GM19438 (cell line): ENCODE results near the gene SARS2.
"Not testable (repeated sequence)": the region's sequence is repeated elsewhere in the genome, so short reads cannot be mapped to it uniquely, and the experiment has no call there.

Source experiments
- ATAC-seq: cut with Tn5 transposase; IDR thresholded peaks from one replicate; pipeline ENCODE4 v1.9.1; 2021; ENCODE audit warnings: low read depth; ENCODE audit not compliant: unreplicated experiment

Gene SARS2

GRCh38 chr19:38898788-38899446, 31.6 kb downstream of the SARS2 start:
- no peak for ATAC-seq

GRCh38 chr19:38894968-38895367, 35.6 kb downstream of the SARS2 start:
- ATAC-seq = no peak

- ATAC-seq = no peak
Observed at GRCh38 chr19:38893341-38893771, 37.2 kb downstream of the SARS2 start.

GRCh38 chr19:38892841-38893240, 37.7 kb downstream of the SARS2 start:
- no peak for ATAC-seq

- ATAC-seq = no peak
Observed at GRCh38 chr19:38891771-38892170, 38.8 kb downstream of the SARS2 start.

- no peak for ATAC-seq
Observed at GRCh38 chr19:38890686-38891085, 39.9 kb downstream of the SARS2 start.

- no peak for ATAC-seq
Observed at GRCh38 chr19:38889803-38890202, 40.8 kb downstream of the SARS2 start.

- no peak for ATAC-seq
Observed at GRCh38 chr19:38888876-38889275, 41.7 kb downstream of the SARS2 start.

GRCh38 chr19:38884691-38885090, 45.9 kb downstream of the SARS2 start:
- ATAC-seq = not testable (repeated sequence)

- ATAC-seq = no peak
Observed at GRCh38 chr19:38883286-38883685, 47.3 kb downstream of the SARS2 start.

GRCh38 chr19:38880882-38881609, 49.5 kb downstream of the SARS2 start:
- no peak for ATAC-seq

- ATAC-seq = no peak
Observed at GRCh38 chr19:38880076-38880881, 50.3 kb downstream of the SARS2 start.

- ATAC-seq = no peak
Observed at GRCh38 chr19:38879400-38879751, 51.2 kb downstream of the SARS2 start.

- no peak for ATAC-seq
Observed at GRCh38 chr19:38878575-38879399, 51.8 kb downstream of the SARS2 start.

- no peak for ATAC-seq
Observed at GRCh38 chr19:38877781-38878574, 52.6 kb downstream of the SARS2 start, which contains the start of gene RINL. TSS of gene RINL (minus strand) at chr19:38878275. CDS start at chr19:38876742, 1,533 bp downstream.

GRCh38 chr19:38875656-38876395, 54.7 kb downstream of the SARS2 start:
- ATAC-seq = no peak

GRCh38 chr19:38873400-38873799, 57.2 kb downstream of the SARS2 start:
- not testable (repeated sequence) for ATAC-seq

- ATAC-seq = no peak
Observed at GRCh38 chr19:38870612-38871011, 60.0 kb downstream of the SARS2 start.
